GM12878 (cell line): ENCODE measurements around the gene SDS. TPM values are rescaled to one million over a fixed set of nuclear protein-coding genes. Genes with fewer than 3 reads are reported as not detected.

ENCODE experiments used
- BACH1 ChIP-seq: fragments of 450-650 bp; IDR thresholded peaks from 2 replicates; pipeline ENCODE4 v1.6.1; 2017; ENCODE audit warnings: mild to moderate bottlenecking, borderline replicate concordance
- CBX5 ChIP-seq: sonication (generic); IDR thresholded peaks from 2 replicates; pipeline ENCODE4 v1.6.1; 2016; ENCODE audit warnings: low read depth, moderate library complexity, mild to moderate bottlenecking, inconsistent platforms
- CREM ChIP-seq: IDR thresholded peaks from 2 replicates; pipeline ENCODE4 v1.6.1; 2014; ENCODE audit warnings: antibody characterized with exemption, low read depth
- DPF2 ChIP-seq: fragments of 450-650 bp; IDR thresholded peaks from 2 replicates; pipeline ENCODE4 v1.6.1; 2017; ENCODE audit warnings: mild to moderate bottlenecking
- EGR1 ChIP-seq, 2 experiments: IDR thresholded peaks; 1 replicate in 1 of 2; 2 replicates in 1 of 2; pipeline ENCODE4 v1.6.1; 2011 to 2012; ENCODE audit warnings: low read depth in 2 of 2, low read length in 2 of 2, borderline replicate concordance in 1 of 2, mild to moderate bottlenecking in 1 of 2, moderate library complexity in 1 of 2
- ESRRA ChIP-seq: IDR thresholded peaks from 2 replicates; pipeline ENCODE4 v1.6.1; 2012; ENCODE audit warnings: mild to moderate bottlenecking, low read length, improper control_type of control experiment
- EZH2 ChIP-seq: IDR thresholded peaks from 2 replicates; pipeline ENCODE4 v1.6.1; 2012; ENCODE audit warnings: low read depth, mild to moderate bottlenecking, control low read depth, inconsistent platforms, low read length, borderline replicate concordance; ENCODE audit not compliant: control insufficient read depth
- FOXM1 ChIP-seq: IDR thresholded peaks from 2 replicates; pipeline ENCODE4 v1.6.1; 2012; ENCODE audit warnings: low read depth, mild to moderate bottlenecking, inconsistent platforms, low read length, moderate library complexity
- GABPA ChIP-seq: IDR thresholded peaks from 2 replicates; pipeline ENCODE4 v1.6.1; 2014; ENCODE audit warnings: antibody characterized with exemption, low read depth, mild to moderate bottlenecking, inconsistent platforms
- IKZF2 ChIP-seq, 2 experiments: fragments of 450-650 bp; IDR thresholded peaks; 2 replicates each; pipeline ENCODE4 v1.6.1; 2017; ENCODE audit warnings: mild to moderate bottlenecking in 2 of 2, moderate library complexity in 2 of 2
- MEF2B ChIP-seq: fragments of 450-650 bp; IDR thresholded peaks from 2 replicates; pipeline ENCODE4 v1.6.1; 2018; ENCODE audit warnings: mild to moderate bottlenecking, moderate library complexity; ENCODE audit not compliant: partially characterized antibody, poor library complexity, severe bottlenecking
- MXI1 ChIP-seq: fragments of 150-350 bp; IDR thresholded peaks from 2 replicates; pipeline ENCODE4 v1.6.1; 2011; ENCODE audit warnings: low read depth, mild to moderate bottlenecking, inconsistent platforms, low read length, improper control_type of control experiment
- NBN ChIP-seq: fragments of 450-650 bp; IDR thresholded peaks from 2 replicates; pipeline ENCODE4 v1.6.1; 2016
- NFIC ChIP-seq: IDR thresholded peaks from 2 replicates; pipeline ENCODE4 v1.6.1; 2012; ENCODE audit warnings: low read depth, mild to moderate bottlenecking, inconsistent platforms, low read length, moderate library complexity
- NFYB ChIP-seq: IDR thresholded peaks from 2 replicates; pipeline ENCODE4 v1.6.1; 2011; ENCODE audit warnings: low read depth, mild to moderate bottlenecking, low read length, improper control_type of control experiment, moderate library complexity; ENCODE audit not compliant: insufficient read depth
- RAD51 ChIP-seq: fragments of 450-650 bp; IDR thresholded peaks from 2 replicates; pipeline ENCODE4 v1.6.1; 2016; ENCODE audit warnings: moderate library complexity, mild to moderate bottlenecking, inconsistent platforms
- RBBP5 ChIP-seq: fragments of 200-600 bp; sonication (generic); conservative IDR thresholded peaks from 2 replicates; pipeline ENCODE4 v1.6.1; 2016
- RFX5 ChIP-seq: IDR thresholded peaks from 2 replicates; pipeline ENCODE4 v1.6.1; 2011; ENCODE audit warnings: low read depth, low read length, improper control_type of control experiment
- RUNX3 ChIP-seq: IDR thresholded peaks from 2 replicates; pipeline ENCODE4 v1.6.1; 2012; ENCODE audit warnings: low read length, inconsistent platforms
- SKIL ChIP-seq: fragments of 450-650 bp; IDR thresholded peaks from 2 replicates; pipeline ENCODE4 v1.6.1; 2017; ENCODE audit warnings: mild to moderate bottlenecking, low read depth, inconsistent platforms; ENCODE audit not compliant: poor library complexity, severe bottlenecking
- SMAD1 ChIP-seq: fragments of 450-650 bp; IDR thresholded peaks from 2 replicates; pipeline ENCODE4 v1.6.1; 2018; ENCODE audit warnings: mild to moderate bottlenecking, low read depth; ENCODE audit not compliant: partially characterized antibody
- SREBF1 ChIP-seq: IDR thresholded peaks from 2 replicates; pipeline ENCODE4 v1.6.1; 2012; ENCODE audit warnings: mild to moderate bottlenecking, low read length
- SUPT20H ChIP-seq: IDR thresholded peaks from 2 replicates; pipeline ENCODE4 v1.6.1; 2011; ENCODE audit warnings: low read depth, mild to moderate bottlenecking, low read length, moderate library complexity, borderline replicate concordance; ENCODE audit not compliant: control insufficient read depth
- SUZ12 ChIP-seq: fragments of 200-600 bp; sonication (generic); IDR thresholded peaks from one replicate; pipeline ENCODE4 v1.6.1; 2018; ENCODE audit warnings: antibody characterized with exemption, mild to moderate bottlenecking; ENCODE audit not compliant: unreplicated experiment
- TBL1XR1 ChIP-seq: IDR thresholded peaks from 2 replicates; pipeline ENCODE4 v1.6.1; 2012; ENCODE audit warnings: low read depth, low read length, improper control_type of control experiment
- USF1 ChIP-seq: IDR thresholded peaks from 2 replicates; pipeline ENCODE4 v1.6.1; 2011; ENCODE audit warnings: borderline replicate concordance, low read depth, mild to moderate bottlenecking, moderate library complexity, mixed read lengths, low read length; ENCODE audit not compliant: insufficient read depth; ENCODE audit errors: extremely low read length
- WRNIP1 ChIP-seq: IDR thresholded peaks from 2 replicates; pipeline ENCODE4 v1.6.1; 2011; ENCODE audit warnings: low read depth, low read length, improper control_type of control experiment, borderline replicate concordance
- ZNF24 ChIP-seq: fragments of 450-650 bp; IDR thresholded peaks from 2 replicates; pipeline ENCODE4 v1.6.1; 2017; ENCODE audit warnings: antibody characterized with exemption, mild to moderate bottlenecking
- polyA plus RNA-seq, 11 experiments: library from polyadenylated mRNA; depleted of rRNA in 4 of 11; unstranded in 6 of 11; stranded (reverse) in 5 of 11; fragments of >200 nt; fragmentation: Nextera tagmentation in 4 of 11; fragmentation: Illumina TruSeq in 1 of 11; extraction: Ambion mirVana in 4 of 11; extraction: Trizol in 1 of 11; gene quantifications; 1 replicate in 1 of 11; 2 replicates in 10 of 11; pipeline versions ENCODE4 v1.2.1 to v1.2.3, GENCODE V29; 2011 to 2016; ENCODE audit warnings: inconsistent platforms in 2 of 11, missing spikeins in 2 of 11, low read depth in 1 of 11
- total RNA-seq, 4 experiments: library from RNA; depleted of rRNA in 3 of 4; stranded (reverse); fragments of >200 nt in 3 of 4; fragmentation: Illumina TruSeq in 1 of 4; extraction: Trizol in 1 of 4; gene quantifications; 2 replicates each; pipeline versions ENCODE4 v1.2.1 to v1.2.3, GENCODE V29; 2013 to 2021
- TF ChIP-seq, protein P1 (sequence below): fragments of 450-650 bp; IDR thresholded peaks from 2 replicates; pipeline ENCODE4 v1.6.1; 2017; ENCODE audit warnings: low read depth, mild to moderate bottlenecking, moderate library complexity

Gene SDS
- total and polyA plus RNA-seq, 10 of the 15 experiments (the other 5 are each of a cell fraction or from before 2014, with no cell fraction given), result 0.18 TPM; not detected in 9

DNA sequence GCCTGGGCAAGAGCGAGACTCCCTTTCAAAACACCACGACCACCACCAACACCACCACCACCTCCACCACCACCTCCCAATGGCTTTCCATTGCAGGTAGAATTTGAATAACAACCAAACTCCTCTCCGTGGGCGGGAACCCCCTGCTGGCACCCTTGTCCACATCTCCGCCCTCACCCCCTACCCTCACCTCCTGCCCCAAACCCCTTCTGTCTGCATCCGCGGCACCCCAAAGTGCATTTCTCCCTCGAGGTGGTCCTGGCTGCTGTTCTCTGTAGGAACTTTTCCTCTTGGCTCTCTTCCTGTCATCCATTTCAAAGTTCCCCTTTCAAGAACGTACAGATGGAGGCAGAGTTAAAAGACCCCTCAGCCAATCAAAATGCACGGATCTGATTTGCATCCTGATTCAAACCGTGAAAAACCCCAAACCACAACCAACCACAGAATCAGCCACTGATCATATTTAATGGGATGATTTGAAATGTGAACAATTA, 22.3 kb upstream of the SDS start (continued):
- TF ChIP-seq SMAD1, result no peak
- TF ChIP-seq USF1, result no peak
- TF ChIP-seq NFYB, result peak; percentile 77
- TF ChIP-seq SKIL, result no peak
- no peak for TF ChIP-seq GABPA
- TF ChIP-seq ZNF24, result no peak
- TF ChIP-seq BACH1, result no peak
- no peak for TF ChIP-seq SREBF1
- no peak for TF ChIP-seq SUZ12
- no peak for TF ChIP-seq MEF2B
- no peak for TF ChIP-seq ESRRA
- no peak for TF ChIP-seq RAD51
- TF ChIP-seq IKZF2 (IDR thresholded peaks at IDR 0.05), result 0 out of 4 replicates have a peak, but pooled peaks have one; percentile 33 to 46
- no peak for TF ChIP-seq MXI1
- TF ChIP-seq DPF2, result no peak
- TF ChIP-seq FOXM1, result no peak
- TF ChIP-seq NFIC, result peak; percentile 48; the same call in 1 of the 2 replicates
- TF ChIP-seq CBX5, result no peak
- TF ChIP-seq EGR1 (IDR thresholded peaks at IDR 0.05; ENCODE audit: borderline replicate concordance in 1 of 2, low read depth in 2 of 2, low read length in 2 of 2), result no peak
- no peak for TF ChIP-seq SUPT20H
- TF ChIP-seq RFX5, result no peak
- TF ChIP-seq RBBP5, result no peak
- TF ChIP-seq NBN, result no peak
- TF ChIP-seq, protein P1, sequence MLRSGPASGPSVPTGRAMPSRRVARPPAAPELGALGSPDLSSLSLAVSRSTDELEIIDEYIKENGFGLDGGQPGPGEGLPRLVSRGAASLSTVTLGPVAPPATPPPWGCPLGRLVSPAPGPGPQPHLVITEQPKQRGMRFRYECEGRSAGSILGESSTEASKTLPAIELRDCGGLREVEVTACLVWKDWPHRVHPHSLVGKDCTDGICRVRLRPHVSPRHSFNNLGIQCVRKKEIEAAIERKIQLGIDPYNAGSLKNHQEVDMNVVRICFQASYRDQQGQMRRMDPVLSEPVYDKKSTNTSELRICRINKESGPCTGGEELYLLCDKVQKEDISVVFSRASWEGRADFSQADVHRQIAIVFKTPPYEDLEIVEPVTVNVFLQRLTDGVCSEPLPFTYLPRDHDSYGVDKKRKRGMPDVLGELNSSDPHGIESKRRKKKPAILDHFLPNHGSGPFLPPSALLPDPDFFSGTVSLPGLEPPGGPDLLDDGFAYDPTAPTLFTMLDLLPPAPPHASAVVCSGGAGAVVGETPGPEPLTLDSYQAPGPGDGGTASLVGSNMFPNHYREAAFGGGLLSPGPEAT, result no peak
- TF ChIP-seq RUNX3, result peak; percentile 96
- TF ChIP-seq WRNIP1, result no peak
- no peak for TF ChIP-seq EZH2
- TF ChIP-seq CREM, result no peak
- TF ChIP-seq TBL1XR1, result no peak
